Kidney epithelial cell (primary cell): Measurements from ENCODE around the gene ATG16L2. TPM values are rescaled to one million over a fixed set of nuclear protein-coding genes. Genes with fewer than 3 reads are reported as not detected.
A peak's percentile ranks its signal among the peaks of the same experiment; 100 is the strongest.

Experiments
- DNase-seq: peaks from one replicate; pipeline ENCODE4 v3.0.0-alpha.2; 2010; ENCODE audit warnings: low read depth
- H3K27me3 ChIP-seq: 2 replicates; pipeline ENCODE4 v1.6.0; 2011; ENCODE audit warnings: low read length; ENCODE audit not compliant: control insufficient read depth, insufficient read depth
- H3K36me3 ChIP-seq: 2 replicates; pipeline ENCODE4 v1.5.1; 2011; ENCODE audit warnings: low read length; ENCODE audit not compliant: control insufficient read depth, insufficient read depth
- H3K4me3 ChIP-seq: 2 replicates; pipeline ENCODE4 v1.5.1; 2011; ENCODE audit warnings: low read depth, mild to moderate bottlenecking, control low read depth, low read length
- total RNA-seq: library from RNA; depleted of rRNA; stranded (reverse); fragments of >200 nt; gene quantifications from 2 replicates; pipeline ENCODE4 v1.2.3, GENCODE V29; 2015
- TF ChIP-seq, protein P1 (sequence below): IDR thresholded peaks from 2 replicates; pipeline ENCODE4 v1.5.1; 2011; ENCODE audit warnings: mild to moderate bottlenecking, moderate library complexity, low read length, control low read depth, inconsistent platforms; ENCODE audit not compliant: insufficient read depth, poor library complexity, severe bottlenecking

Gene ATG16L2
- total RNA-seq, 1 donor from 2014 or later: 12.8 TPM

DNA sequence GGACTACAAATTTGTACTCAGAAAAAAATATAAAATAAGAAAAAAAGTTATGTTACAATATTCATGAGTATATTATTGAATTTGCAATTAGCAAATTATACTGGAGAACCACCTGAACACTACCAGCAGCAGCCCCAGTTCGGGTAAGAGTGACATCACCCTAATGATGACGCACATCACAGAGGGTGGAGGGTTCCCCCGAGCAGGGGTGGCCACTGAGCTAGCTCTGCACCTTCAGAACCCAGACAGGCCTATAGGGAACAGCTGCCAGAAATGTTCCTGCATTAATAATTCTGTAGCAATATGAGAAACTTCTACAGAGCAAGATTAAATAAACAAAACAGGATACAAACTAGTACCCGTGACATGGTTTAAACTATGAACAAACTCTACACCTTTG lies 44.5 kb upstream of the ATG16L2 start:
- TF ChIP-seq, protein P1, sequence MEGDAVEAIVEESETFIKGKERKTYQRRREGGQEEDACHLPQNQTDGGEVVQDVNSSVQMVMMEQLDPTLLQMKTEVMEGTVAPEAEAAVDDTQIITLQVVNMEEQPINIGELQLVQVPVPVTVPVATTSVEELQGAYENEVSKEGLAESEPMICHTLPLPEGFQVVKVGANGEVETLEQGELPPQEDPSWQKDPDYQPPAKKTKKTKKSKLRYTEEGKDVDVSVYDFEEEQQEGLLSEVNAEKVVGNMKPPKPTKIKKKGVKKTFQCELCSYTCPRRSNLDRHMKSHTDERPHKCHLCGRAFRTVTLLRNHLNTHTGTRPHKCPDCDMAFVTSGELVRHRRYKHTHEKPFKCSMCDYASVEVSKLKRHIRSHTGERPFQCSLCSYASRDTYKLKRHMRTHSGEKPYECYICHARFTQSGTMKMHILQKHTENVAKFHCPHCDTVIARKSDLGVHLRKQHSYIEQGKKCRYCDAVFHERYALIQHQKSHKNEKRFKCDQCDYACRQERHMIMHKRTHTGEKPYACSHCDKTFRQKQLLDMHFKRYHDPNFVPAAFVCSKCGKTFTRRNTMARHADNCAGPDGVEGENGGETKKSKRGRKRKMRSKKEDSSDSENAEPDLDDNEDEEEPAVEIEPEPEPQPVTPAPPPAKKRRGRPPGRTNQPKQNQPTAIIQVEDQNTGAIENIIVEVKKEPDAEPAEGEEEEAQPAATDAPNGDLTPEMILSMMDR: no peak
- no peaks in the 10 kb centered on the region for H3K27me3 ChIP-seq
- DNase-seq: no peak
- H3K4me3 ChIP-seq: no peak overlapping the region
- no peaks in the 10 kb centered on the region for H3K36me3 ChIP-seq

GRCh38 chr11:72770799-72771198 lies 43.4 kb upstream of the ATG16L2 start:
- no peaks in the 10 kb centered on the region for H3K27me3 ChIP-seq
- no peak for DNase-seq
- TF ChIP-seq, protein P1: no peak

GRCh38 chr11:72771507-72771906 lies 42.7 kb upstream of the ATG16L2 start:
- TF ChIP-seq, protein P1: no peak
- DNase-seq: no peak
- H3K36me3 ChIP-seq: no peaks in the 10 kb centered on the region
- H3K27me3 ChIP-seq: no peaks in the 10 kb centered on the region
- no peak overlapping the region for H3K4me3 ChIP-seq

More at GRCh38 chr11:72770799-72771198, 43.4 kb upstream of the ATG16L2 start:
- Histone ChIP-seq H3K36me3 (no peaks in the 10 kb centered on the region), H3K4me3 (no peak overlapping the region)

DNA sequence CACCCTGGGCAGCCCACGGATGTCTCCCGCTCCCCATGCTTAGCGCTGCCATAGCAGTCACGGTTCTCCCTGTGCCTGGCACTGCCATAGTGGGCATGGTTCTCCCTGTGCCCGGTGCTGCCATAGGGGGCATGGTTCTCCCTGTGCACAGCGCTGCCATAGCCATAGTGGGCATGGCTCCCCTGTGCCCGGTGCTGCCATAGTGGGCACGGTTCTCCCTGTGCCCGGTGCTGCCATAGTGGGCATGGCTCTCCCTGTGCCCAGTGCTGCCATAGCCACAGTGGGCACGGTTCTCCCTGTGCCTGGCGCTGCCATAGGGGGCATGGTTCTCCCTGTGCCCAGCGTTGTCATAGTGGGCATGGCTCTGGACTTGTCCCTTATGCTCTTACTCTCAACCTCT lies 42.2 kb upstream of the ATG16L2 start:
- no peak overlapping the region for H3K4me3 ChIP-seq
- TF ChIP-seq, protein P1: no peak
- no peaks in the 10 kb centered on the region for H3K36me3 ChIP-seq
- H3K27me3 ChIP-seq: no peaks in the 10 kb centered on the region
- DNase-seq: no peak

GRCh38 chr11:72773291-72773690 lies 40.9 kb upstream of the ATG16L2 start:
- Histone ChIP-seq H3K4me3 (no peak overlapping the region), H3K27me3 (no peaks in the 10 kb centered on the region), H3K36me3 (no peaks in the 10 kb centered on the region)
- peak; percentile 67 for DNase-seq
- TF ChIP-seq, protein P1: no peak

GRCh38 chr11:72773696-72774095 lies 40.5 kb upstream of the ATG16L2 start:
- H3K4me3 ChIP-seq: no peak overlapping the region
- H3K36me3 ChIP-seq: no peaks in the 10 kb centered on the region
- H3K27me3 ChIP-seq: no peaks in the 10 kb centered on the region
- TF ChIP-seq, protein P1: no peak
- no peak for DNase-seq
